ENCODE data around the gene ZNF516. TPM values are rescaled to one million over a fixed set of nuclear protein-coding genes. Genes with fewer than 3 reads are reported as not detected.

The ZNF516 gene
- total and polyA plus RNA-seq, 4 donors = 2.5 to 12.2 (median 7.6) TPM

- TF ChIP-seq YY1 (IDR thresholded peaks at IDR 0.05) = no peak
- TF ChIP-seq JUND (IDR thresholded peaks at IDR 0.05) = no peak
- TF ChIP-seq SP1 (IDR thresholded peaks at IDR 0.05) = no peak
- TF ChIP-seq HNF4A (conservative IDR thresholded peaks at IDR 0.05) = no peak
- Histone ChIP-seq H3K9me3 (ENCODE audit: control insufficient read depth in 4 of 4, low read length in 3 of 4) (no peaks in the 10 kb centered on the region), H3K27me3 (ENCODE audit: control insufficient read depth in 4 of 4, insufficient read depth in 4 of 4, low read length in 3 of 4) (no peaks in the 10 kb centered on the region), H3K9ac (ENCODE audit: low read depth in 1 of 2, low read length in 2 of 2) (no peak overlapping the region), H3K27ac (ENCODE audit: low read depth in 1 of 2, low read length in 2 of 2) (no peak overlapping the region), H3K4me1 (ENCODE audit: control insufficient read depth in 4 of 4, insufficient read depth in 4 of 4, low read length in 3 of 4) (peaks cover 0 to 5% (median 2%) of the 10 kb centered on the region in 4 donors), H3K36me3 (ENCODE audit: control insufficient read depth in 4 of 4, insufficient read depth in 3 of 4, low read depth in 1 of 4, low read length in 3 of 4) (peaks cover 4 to 15% (median 8%) of the 10 kb centered on the region in 4 donors), H3K4me3 (ENCODE audit: low read depth in 1 of 3, low read length in 3 of 3) (no peak overlapping the region)
- DNase-seq (ENCODE audit: low spot score) = no peak
- WGBS = 98% methylated on average over 53 of the region's 53 CpGs
Measured at GRCh38 chr18:76379226-76380126, 115.6 kb downstream of the ZNF516 start.

GRCh38 chr18:76378526-76379215 lies 116.4 kb downstream of the ZNF516 start:
- H3K9ac ChIP-seq (ENCODE audit: low read depth in 1 of 2, low read length in 2 of 2) = no peak overlapping the region
- 94% methylated on average over 32 of the region's 32 CpGs for WGBS
- no peak overlapping the region for H3K4me3 ChIP-seq (ENCODE audit: low read depth in 1 of 3, low read length in 3 of 3)
- H3K4me1 ChIP-seq (ENCODE audit: control insufficient read depth in 4 of 4, insufficient read depth in 4 of 4, low read length in 3 of 4) = peaks cover 0 to 5% (median 2%) of the 10 kb centered on the region in 4 donors
- H3K9me3 ChIP-seq (ENCODE audit: control insufficient read depth in 4 of 4, low read length in 3 of 4) = no peaks in the 10 kb centered on the region
- no peak for DNase-seq (ENCODE audit: low spot score)
- H3K36me3 ChIP-seq (ENCODE audit: control insufficient read depth in 4 of 4, insufficient read depth in 3 of 4, low read depth in 1 of 4, low read length in 3 of 4) = peaks cover 4 to 15% (median 8%) of the 10 kb centered on the region in 4 donors
- H3K27me3 ChIP-seq (ENCODE audit: control insufficient read depth in 4 of 4, insufficient read depth in 4 of 4, low read length in 3 of 4) = no peaks in the 10 kb centered on the region
- no peak overlapping the region for H3K27ac ChIP-seq (ENCODE audit: low read depth in 1 of 2, low read length in 2 of 2)
- TF ChIP-seq ZBTB33 (IDR thresholded peaks at IDR 0.05) (no peak), RXRA (IDR thresholded peaks at IDR 0.05) (peak in 1 of 2 donors; percentile 29)

GRCh38 chr18:76377359-76377756 lies 117.7 kb downstream of the ZNF516 start:
- WGBS = 84% methylated on average over 3 of the region's 3 CpGs
- Histone ChIP-seq H3K36me3 (ENCODE audit: control insufficient read depth in 4 of 4, insufficient read depth in 3 of 4, low read depth in 1 of 4, low read length in 3 of 4) (peaks cover 4 to 15% (median 8%) of the 10 kb centered on the region in 4 donors), H3K27ac (ENCODE audit: low read depth in 1 of 2, low read length in 2 of 2) (no peak overlapping the region), H3K4me1 (ENCODE audit: control insufficient read depth in 4 of 4, insufficient read depth in 4 of 4, low read length in 3 of 4) (peaks cover 0 to 5% (median 2%) of the 10 kb centered on the region in 4 donors), H3K4me3 (ENCODE audit: low read depth in 1 of 3, low read length in 3 of 3) (no peak overlapping the region), H3K9ac (ENCODE audit: low read depth in 1 of 2, low read length in 2 of 2) (no peak overlapping the region), H3K27me3 (ENCODE audit: control insufficient read depth in 4 of 4, insufficient read depth in 4 of 4, low read length in 3 of 4) (no peaks in the 10 kb centered on the region), H3K9me3 (ENCODE audit: control insufficient read depth in 4 of 4, low read length in 3 of 4) (no peaks in the 10 kb centered on the region)
- no peak for DNase-seq (ENCODE audit: low spot score)
- TF ChIP-seq NR2F2 (IDR thresholded peaks at IDR 0.05) (no peak), JUND (IDR thresholded peaks at IDR 0.05) (no peak), FOXA2 (IDR thresholded peaks at IDR 0.05) (no peak), TAF1 (conservative IDR thresholded peaks at IDR 0.05) (no peak), RAD21 (IDR thresholded peaks at IDR 0.05) (no peak), RXRA (IDR thresholded peaks at IDR 0.05) (no peak), ZBTB33 (IDR thresholded peaks at IDR 0.05) (no peak), SP1 (IDR thresholded peaks at IDR 0.05) (no peak), ATF3 (IDR thresholded peaks at IDR 0.05) (no peak), EGR1 (IDR thresholded peaks at IDR 0.05; ENCODE audit: low read depth in 2 of 2) (no peak), GABPA (IDR thresholded peaks at IDR 0.05 in 1 of 2, conservative IDR thresholded peaks at IDR 0.05 in 1 of 2) (no peak), REST (IDR thresholded peaks at IDR 0.05) (no peak), FOXA1 (IDR thresholded peaks at IDR 0.05) (no peak), HNF4G (IDR thresholded peaks at IDR 0.05) (no peak), YY1 (IDR thresholded peaks at IDR 0.05) (no peak), MAX (IDR thresholded peaks at IDR 0.05) (no peak)

Measured in liver (tissue), 9 donors.